NCI-H146 treated with DMSO at 0.1 percent for 48 hours (cell line): ENCODE data around the gene CENPE.
A peak's percentile ranks its signal among the peaks of the same experiment; 100 is the strongest.

Experiments used
- DNase-seq: peaks from one replicate; lab custom pipeline; 2025; ENCODE audit not compliant: unreplicated experiment; lab: John Stamatoyannopoulos, UW

Gene CENPE

GRCh38 chr4:103126126-103126525, 72.0 kb downstream of the CENPE start:
- DNase-seq = no peak

- no peak for DNase-seq
These were observed 75.0 kb downstream of the CENPE start for GRCh38 chr4:103123114-103123513.

- DNase-seq = no peak
These were observed 80.0 kb downstream of the CENPE start for GRCh38 chr4:103118166-103118565.

- no peak for DNase-seq
These were observed 86.5 kb downstream of the CENPE start for GRCh38 chr4:103111598-103111997.

GRCh38 chr4:103108542-103108941, 89.6 kb downstream of the CENPE start:
- DNase-seq = no peak

- DNase-seq = no peak
These were observed 92.4 kb downstream of the CENPE start for GRCh38 chr4:103105558-103106356.

- DNase-seq = no peak
These were observed 93.3 kb downstream of the CENPE start for GRCh38 chr4:103104886-103105285.

GRCh38 chr4:103100691-103101090, 97.5 kb downstream of the CENPE start:
- no peak for DNase-seq

- DNase-seq = peak; percentile 55
These were observed 98.3 kb downstream of the CENPE start, which contains the start of gene BDH2 for GRCh38 chr4:103099691-103100392. Gene BDH2, minus strand, starts transcription at chr4:103099834. Its CDS starts 3,580 bp downstream, at chr4:103096254.

GRCh38 chr4:103098756-103099440, 99.2 kb downstream of the CENPE start:
- DNase-seq = no peak

- DNase-seq = no peak
These were observed 99.8 kb downstream of the CENPE start for GRCh38 chr4:103098341-103098740.

- no peak for DNase-seq
These were observed 101.0 kb downstream of the CENPE start for GRCh38 chr4:103097112-103097511.

GRCh38 chr4:103095080-103095479, 103.1 kb downstream of the CENPE start:
- no peak for DNase-seq

- no peak for DNase-seq
These were observed 105.9 kb downstream of the CENPE start for GRCh38 chr4:103092245-103092644.

GRCh38 chr4:103091601-103092223, 106.4 kb downstream of the CENPE start:
- peak; percentile 0 for DNase-seq

- no peak for DNase-seq
These were observed 108.7 kb downstream of the CENPE start for GRCh38 chr4:103089481-103089880.

- no peak for DNase-seq
These were observed 111.6 kb downstream of the CENPE start for GRCh38 chr4:103086551-103086950.

- no peak for DNase-seq
These were observed 112.5 kb downstream of the CENPE start for GRCh38 chr4:103085555-103086196.

GRCh38 chr4:103079621-103080020, 118.5 kb downstream of the CENPE start:
- DNase-seq = no peak

- no peak for DNase-seq
These were observed 121.3 kb downstream of the CENPE start, which contains the start of gene SLC9B2 for GRCh38 chr4:103076747-103077347. Gene SLC9B2, minus strand, starts transcription at chr4:103076761. Its CDS starts 9,211 bp downstream, at chr4:103067550.
